ENCODE measurements around the gene SSTR5.
"Not testable (repeated sequence)": the region's sequence is repeated elsewhere in the genome, so short reads cannot be mapped to it uniquely, and the experiment has no call there.

SSTR5 gene

GRCh38 chr16:1076801-1077576 lies 4.4 kb downstream of the SSTR5 start:
- no peak for DNase-seq

- DNase-seq, result no peak
These were observed 5.5 kb downstream of the SSTR5 start for GRCh38 chr16:1077877-1078578.

- no peak for DNase-seq
These were observed 6.1 kb downstream of the SSTR5 start for GRCh38 chr16:1078579-1079021.

GRCh38 chr16:1079341-1079740 lies 6.8 kb downstream of the SSTR5 start:
- no peak for DNase-seq

GRCh38 chr16:1079786-1080525 lies 7.4 kb downstream of the SSTR5 start:
- DNase-seq, result no peak

- DNase-seq, result no peak
These were observed 8.5 kb downstream of the SSTR5 start for GRCh38 chr16:1080801-1081733.

- DNase-seq, result no peak
These were observed 9.3 kb downstream of the SSTR5 start for GRCh38 chr16:1081734-1082265.

- no peak for DNase-seq
These were observed 9.9 kb downstream of the SSTR5 start for GRCh38 chr16:1082266-1082951.

GRCh38 chr16:1082952-1083675 lies 10.6 kb downstream of the SSTR5 start:
- no peak for DNase-seq

GRCh38 chr16:1084971-1085370 lies 12.4 kb downstream of the SSTR5 start:
- no peak for DNase-seq

- DNase-seq, result not testable (repeated sequence)
These were observed 13.9 kb downstream of the SSTR5 start for GRCh38 chr16:1086443-1086842.

GRCh38 chr16:1088295-1089170 lies 16.0 kb downstream of the SSTR5 start:
- DNase-seq, result no peak

GRCh38 chr16:1089439-1089821 lies 16.9 kb downstream of the SSTR5 start:
- no peak for DNase-seq

GRCh38 chr16:1089822-1090619 lies 17.5 kb downstream of the SSTR5 start:
- DNase-seq, result no peak

- DNase-seq, result no peak
These were observed 18.4 kb downstream of the SSTR5 start for GRCh38 chr16:1090620-1091587.

GRCh38 chr16:1091992-1092552 lies 19.5 kb downstream of the SSTR5 start:
- no peak for DNase-seq

- not testable (repeated sequence) for DNase-seq
These were observed 20.2 kb downstream of the SSTR5 start for GRCh38 chr16:1092685-1093283.

All from NCI-H1930 (cell line).